ENCODE measurements around the gene TBXAS1. TPM values are rescaled to one million over a fixed set of nuclear protein-coding genes. Genes with fewer than 3 reads are reported as not detected.

TBXAS1 gene
- total and polyA plus RNA-seq, 2 donors (not counting 3 experiments of a cell fraction or from before 2014, with no cell fraction given), result 2.1 to 4.3 TPM

DNA sequence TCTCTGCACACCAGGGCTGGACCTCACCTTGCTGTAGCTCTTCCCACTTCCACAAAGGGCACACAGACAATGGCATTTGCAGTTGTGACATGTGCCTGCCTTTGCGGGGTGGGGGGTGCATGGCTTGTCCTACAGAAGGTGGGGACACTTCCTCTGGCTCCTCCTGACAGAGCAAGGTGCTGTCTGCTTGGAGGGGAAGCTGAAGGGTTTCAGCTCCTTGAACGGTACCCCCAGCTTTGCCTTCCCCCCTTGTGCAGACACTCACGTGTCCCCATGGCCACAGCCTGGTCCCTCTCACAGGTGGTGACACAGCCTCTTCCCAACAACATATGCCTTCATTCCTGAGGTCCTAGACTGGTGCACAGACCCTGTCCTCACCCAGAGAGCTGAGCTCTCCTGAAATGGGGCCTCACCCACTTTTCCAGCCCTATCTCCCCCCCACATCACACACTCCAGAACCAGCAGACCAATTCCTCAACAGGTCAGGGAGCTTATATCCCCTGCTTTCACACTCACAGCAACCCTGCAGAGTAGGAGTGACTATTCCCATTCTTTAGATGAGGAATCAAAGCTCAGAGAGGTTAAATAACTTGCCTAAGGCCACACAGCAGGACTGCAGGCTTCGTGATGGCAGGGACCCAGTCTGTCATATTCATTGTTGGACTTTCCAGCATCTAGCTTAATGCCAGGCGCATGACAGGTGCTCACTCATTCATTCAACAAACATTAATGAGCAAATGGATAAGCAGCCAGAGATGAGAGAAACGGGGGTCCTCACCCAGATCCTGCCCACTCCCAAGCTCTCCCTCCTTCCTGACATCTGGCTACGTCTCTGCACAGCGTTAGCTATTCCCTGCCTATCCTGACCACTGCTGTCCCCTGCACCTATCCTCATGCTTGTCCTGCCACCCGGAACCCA is 189.3 kb downstream of the TBXAS1 start:
- FAIRE-seq (no peak), DNase-seq (ENCODE audit: low read depth, low spot score) (no peak)
- Histone ChIP-seq H2AFZ (ENCODE audit: low read depth, low read length) (no peak overlapping the region), H3K27ac (ENCODE audit: insufficient read depth, low read depth, low read length) (no peak overlapping the region), H3K9me1 (replicated peaks; ENCODE audit: control insufficient read depth, extremely low read depth, insufficient read depth, low read length) (no peaks in the 10 kb centered on the region), H3K4me1 (ENCODE audit: control insufficient read depth, extremely low read depth, insufficient read depth, low read length) (peaks cover 8% of the 10 kb centered on the region), H3K27me3 (ENCODE audit: control insufficient read depth in 2 of 2, insufficient read depth in 2 of 2, low read length in 2 of 2) (peaks cover 0 to 3% of the 10 kb centered on the region in 2 experiments), H3K36me3 (ENCODE audit: control insufficient read depth in 2 of 2, extremely low read depth in 1 of 2, insufficient read depth in 2 of 2, low read length in 2 of 2) (no peaks in the 10 kb centered on the region), H3K4me3 (replicated peaks in 1 of 3; ENCODE audit: insufficient read depth in 1 of 3, low read depth in 1 of 3, low read length in 3 of 3) (no peak overlapping the region), H3K79me2 (ENCODE audit: control insufficient read depth, insufficient read depth, low read length) (no peaks in the 10 kb centered on the region), H3K4me2 (ENCODE audit: insufficient read depth, low read length) (no peak overlapping the region), H3K9ac (replicated peaks; ENCODE audit: extremely low read depth, insufficient read depth, low read length) (no peak overlapping the region), H4K20me1 (replicated peaks; ENCODE audit: control insufficient read depth, extremely low read depth, insufficient read depth, low read length) (no peaks in the 10 kb centered on the region), H3K9me3 (replicated peaks; ENCODE audit: control insufficient read depth, insufficient read depth, low read length) (no peaks in the 10 kb centered on the region)
- dilution Hi-C loops (cut with MboI; ENCODE audit: extremely low pct_ligation_motif_present, low sequenced_read_pairs) (loop anchor here (25.0 kb wide), 1 partner anchor 406 kb away; no protein-coding TSS in a partner anchor), intact Hi-C loops (cut with micrococcal nuclease) (no loop called here)
- BruUV-seq (replicated peaks), result no TSS peak
- ChIA-PET POLR2A (no interaction called here), CTCF (interaction anchor here (0.7 to 3.1 kb wide), 8 partner anchors 12 to 416 kb away, joined by 3 to 14 read pairs (median 4); no protein-coding TSS in a partner anchor)
- TF ChIP-seq, protein P1, sequence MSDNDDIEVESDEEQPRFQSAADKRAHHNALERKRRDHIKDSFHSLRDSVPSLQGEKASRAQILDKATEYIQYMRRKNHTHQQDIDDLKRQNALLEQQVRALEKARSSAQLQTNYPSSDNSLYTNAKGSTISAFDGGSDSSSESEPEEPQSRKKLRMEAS (IDR thresholded peaks at IDR 0.05; ENCODE audit: insufficient read depth, insufficient read length), result no peak
- TF ChIP-seq, protein P2, sequence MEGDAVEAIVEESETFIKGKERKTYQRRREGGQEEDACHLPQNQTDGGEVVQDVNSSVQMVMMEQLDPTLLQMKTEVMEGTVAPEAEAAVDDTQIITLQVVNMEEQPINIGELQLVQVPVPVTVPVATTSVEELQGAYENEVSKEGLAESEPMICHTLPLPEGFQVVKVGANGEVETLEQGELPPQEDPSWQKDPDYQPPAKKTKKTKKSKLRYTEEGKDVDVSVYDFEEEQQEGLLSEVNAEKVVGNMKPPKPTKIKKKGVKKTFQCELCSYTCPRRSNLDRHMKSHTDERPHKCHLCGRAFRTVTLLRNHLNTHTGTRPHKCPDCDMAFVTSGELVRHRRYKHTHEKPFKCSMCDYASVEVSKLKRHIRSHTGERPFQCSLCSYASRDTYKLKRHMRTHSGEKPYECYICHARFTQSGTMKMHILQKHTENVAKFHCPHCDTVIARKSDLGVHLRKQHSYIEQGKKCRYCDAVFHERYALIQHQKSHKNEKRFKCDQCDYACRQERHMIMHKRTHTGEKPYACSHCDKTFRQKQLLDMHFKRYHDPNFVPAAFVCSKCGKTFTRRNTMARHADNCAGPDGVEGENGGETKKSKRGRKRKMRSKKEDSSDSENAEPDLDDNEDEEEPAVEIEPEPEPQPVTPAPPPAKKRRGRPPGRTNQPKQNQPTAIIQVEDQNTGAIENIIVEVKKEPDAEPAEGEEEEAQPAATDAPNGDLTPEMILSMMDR (IDR thresholded peaks at IDR 0.05; ENCODE audit: extremely low read depth in 1 of 2, insufficient read depth in 1 of 2, low read depth in 1 of 2, low read length in 2 of 2), result no peak
- TF ChIP-seq POLR2AphosphoS5 (IDR thresholded peaks at IDR 0.05; ENCODE audit: insufficient read depth, low read depth, low read length) (no peak), MYC (IDR thresholded peaks at IDR 0.05; ENCODE audit: low read depth, low read length) (no peak), EZH2 (IDR thresholded peaks at IDR 0.05; ENCODE audit: borderline replicate concordance, low read depth, low read length, severe bottlenecking) (no peak), FOS (IDR thresholded peaks at IDR 0.05; ENCODE audit: borderline replicate concordance, insufficient read depth, low read length) (no peak), POLR2A (IDR thresholded peaks at IDR 0.05; ENCODE audit: low read depth, low read length) (no peak), JUN (IDR thresholded peaks at IDR 0.05; ENCODE audit: borderline replicate concordance, insufficient read depth, insufficient read length, low read depth) (no peak), GATA2 (IDR thresholded peaks at IDR 0.05; ENCODE audit: insufficient read depth, insufficient read length, low read depth, low read length) (no peak)
